NCI-H526 treated with DMSO at 0.1 percent for 48 hours (cell line): ENCODE data around the gene BRD3.
"Not testable (repeated sequence)": the region's sequence is repeated elsewhere in the genome, so short reads cannot be mapped to it uniquely, and the experiment has no call there.

ENCODE experiments used
- DNase-seq: peaks from one replicate; lab custom pipeline; 2025; lab: John Stamatoyannopoulos, UW

Gene BRD3

DNA sequence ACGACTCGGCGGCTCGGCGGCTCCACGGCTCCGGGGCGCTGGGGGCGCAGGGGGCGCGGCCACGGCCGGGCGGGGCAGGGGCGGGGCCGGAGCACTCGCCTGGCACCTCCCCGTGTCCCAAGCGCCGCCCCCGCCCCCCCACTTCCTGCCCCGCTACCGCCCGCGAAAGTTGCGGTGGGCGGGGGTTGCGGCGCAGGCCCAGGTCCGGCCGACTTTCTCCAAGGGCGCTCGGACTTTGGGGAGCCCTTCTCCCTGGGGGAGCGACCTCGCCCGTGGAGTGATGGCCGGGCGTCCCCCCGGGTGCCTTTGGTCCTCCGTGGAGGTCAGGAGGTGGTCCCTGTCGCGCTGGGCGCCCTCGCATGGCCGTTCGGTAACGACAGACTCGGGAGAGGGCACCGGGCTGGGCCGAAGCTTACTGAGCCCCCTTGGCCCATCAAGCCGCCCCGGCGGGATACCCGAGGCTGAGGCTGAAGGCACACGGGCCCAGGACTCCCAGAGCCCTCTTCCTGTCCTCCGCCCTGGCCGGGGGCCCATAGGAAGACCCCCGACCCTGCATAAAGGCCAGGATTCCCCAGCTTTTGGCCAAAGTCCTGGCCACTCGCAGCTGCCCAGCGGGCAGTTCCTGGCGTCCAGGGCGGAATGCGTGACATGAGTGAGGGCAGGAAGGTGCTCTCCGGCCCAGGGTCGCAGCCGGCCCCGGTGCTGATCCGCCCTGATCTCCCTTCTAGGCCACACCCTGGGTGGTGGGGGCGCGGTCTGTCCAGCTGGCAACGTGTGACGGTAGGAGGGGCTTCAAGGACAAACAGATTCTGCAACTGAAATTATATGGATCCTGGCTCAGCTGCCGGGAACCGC, 74.8 kb downstream of the BRD3 start:
- peak; percentile 26 for DNase-seq

DNA sequence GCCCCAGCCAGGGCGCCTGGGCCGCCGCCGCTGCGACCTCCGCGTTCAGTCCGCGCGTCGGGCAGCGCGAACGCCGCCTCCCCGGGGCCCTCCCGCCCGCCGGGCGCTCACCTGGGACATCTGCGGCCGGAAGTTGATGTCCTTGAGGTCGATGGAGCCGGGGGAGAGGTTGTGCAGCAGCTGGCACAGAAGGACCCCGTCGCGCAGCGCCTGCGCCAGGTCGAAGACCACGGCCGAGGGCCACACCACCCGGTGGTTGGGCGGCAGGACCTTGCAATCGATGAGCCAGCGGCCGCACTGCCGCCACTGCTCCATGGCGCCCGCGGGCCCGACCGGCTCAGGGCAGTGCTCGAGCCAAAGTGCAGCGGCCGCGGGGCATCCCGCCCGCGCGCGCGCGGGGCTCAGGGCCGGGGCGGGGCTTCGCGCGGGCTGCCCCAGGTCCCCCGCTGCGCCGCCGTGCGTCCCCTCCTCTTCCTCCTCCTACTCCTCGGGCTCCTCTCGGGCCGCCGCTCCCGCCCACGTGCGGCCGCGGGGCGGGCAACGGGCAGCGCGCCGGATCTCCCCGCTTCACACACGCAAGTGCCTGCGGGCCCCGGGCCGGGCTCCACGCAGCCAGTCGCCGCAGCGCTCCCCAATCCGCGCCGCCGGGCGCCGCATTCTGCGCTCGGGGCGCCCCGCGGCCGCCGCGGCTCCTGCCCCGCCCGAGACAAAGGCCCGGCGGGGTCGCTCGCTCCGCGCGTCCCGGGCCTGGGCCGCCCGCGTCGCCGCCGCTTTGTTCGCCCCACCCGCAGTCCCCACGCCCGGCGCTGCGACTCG, 75.7 kb downstream of the BRD3 start, which contains the start of gene VAV2:
TSS of gene VAV2 (minus strand) at position 361 of the 816 bp plus-strand sequence. CDS start at position 315, 46 bp downstream.
- no peak for DNase-seq

DNA sequence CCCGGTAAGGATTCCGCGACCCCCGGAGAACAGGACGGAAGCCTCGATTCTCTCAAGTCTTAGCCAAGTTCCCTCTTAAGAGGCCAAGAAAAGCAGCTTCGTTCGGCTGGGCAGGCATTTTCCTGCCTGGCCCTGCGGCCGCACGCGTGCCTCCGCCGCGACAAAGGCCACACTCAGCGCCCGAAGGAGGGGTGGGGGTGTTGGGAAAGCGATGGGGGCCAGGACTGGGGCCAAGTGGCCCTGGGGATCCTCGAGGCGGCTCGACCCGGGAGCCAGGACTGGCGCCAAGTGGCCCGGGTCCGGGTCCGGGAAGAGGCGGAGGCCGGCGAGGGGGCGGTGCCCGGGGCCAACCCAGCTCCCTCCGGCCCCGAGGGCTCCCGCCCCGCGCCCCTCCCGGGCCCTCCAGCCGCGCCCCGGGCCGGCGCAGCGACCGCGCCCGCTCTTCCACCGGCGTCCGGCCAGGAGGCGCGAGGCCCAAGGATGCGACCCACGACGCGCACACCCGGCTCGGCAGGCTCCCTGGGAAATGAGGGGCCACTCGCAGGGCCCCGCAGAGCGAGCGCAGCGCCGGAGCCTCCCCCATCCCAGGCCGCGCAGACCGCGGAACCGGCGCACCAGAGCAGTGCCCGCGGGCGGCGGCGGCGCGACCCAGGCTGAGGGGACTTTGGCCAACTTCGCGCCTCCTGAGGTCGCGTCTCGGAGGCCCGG, 76.5 kb downstream of the BRD3 start:
- DNase-seq = no peak

DNA sequence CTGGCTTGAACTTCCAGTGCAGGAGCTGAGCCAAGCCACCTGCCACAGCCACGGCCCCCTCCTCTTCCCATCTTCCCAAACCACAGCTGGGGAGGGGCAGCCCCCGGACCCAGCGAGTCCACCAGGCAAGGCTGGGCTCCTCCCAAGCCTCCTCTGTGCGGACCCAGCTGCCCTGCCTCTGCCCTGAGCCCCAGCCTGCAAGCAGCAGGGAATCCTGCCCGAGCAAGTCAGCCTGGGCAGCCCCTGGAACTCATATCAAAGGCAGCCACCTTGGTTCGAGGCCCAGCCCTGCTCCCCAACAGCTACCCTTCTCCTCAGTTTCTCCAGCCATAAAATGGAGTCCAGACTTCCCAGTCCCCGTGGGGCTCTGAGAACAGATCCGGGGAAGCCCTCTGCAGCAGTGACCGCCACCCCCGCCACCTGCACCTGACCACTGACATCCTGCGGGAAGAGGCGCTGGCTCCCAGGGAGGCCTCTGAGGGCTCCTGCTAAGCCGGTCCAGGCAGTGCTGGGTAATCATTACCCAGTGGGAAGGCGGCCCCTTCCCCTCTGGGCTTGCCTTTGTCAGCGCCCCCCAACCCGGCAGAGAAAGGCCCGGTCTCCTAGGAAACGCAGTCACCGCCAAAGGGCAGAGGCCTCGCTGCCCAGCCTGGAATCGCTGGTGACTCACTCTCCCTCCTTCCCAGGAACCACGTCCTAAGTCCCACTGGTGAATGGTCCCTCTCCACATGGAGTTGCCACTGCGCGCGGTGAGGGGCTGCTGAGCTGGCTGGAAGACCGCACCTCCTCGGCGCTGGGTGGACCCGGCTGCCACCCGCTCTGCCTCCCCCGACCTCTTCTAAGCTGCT, 77.2 kb downstream of the BRD3 start:
- no peak for DNase-seq

DNA sequence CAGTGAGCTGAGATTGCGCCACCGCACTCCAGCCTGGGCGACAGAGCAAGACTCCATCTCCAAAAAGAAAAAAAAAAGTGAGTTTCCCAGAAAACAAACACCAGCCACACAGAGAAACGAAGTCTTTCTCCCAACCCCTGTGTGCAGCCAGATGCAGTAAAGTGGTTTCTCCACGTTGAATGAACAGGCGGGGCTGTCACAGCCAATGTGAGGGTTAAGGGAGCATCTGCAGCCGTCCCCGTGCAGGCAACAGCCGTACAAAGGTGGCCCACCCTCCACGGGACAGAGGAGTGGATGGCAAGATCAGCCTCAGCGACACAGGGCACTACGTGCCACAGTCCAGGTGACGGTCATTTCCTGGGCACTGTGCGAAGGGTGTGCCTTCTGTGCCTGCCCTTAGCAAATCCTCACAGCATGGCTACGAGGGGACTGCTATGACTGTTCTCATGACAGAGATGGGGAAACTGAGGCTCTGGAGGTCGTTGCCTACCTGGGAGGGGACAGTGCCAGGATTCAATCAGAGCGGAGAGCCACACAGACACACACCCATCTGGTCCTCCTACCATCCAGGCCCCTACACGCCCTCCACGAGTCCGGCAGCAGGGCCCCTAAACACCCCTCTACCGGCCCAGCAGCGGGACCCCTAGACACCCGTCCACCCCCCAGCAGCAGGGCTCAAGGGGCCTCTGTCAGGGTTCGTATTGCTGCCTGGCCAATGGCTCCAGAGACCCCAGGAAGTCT, 78.0 kb downstream of the BRD3 start:
- no peak for DNase-seq

DNA sequence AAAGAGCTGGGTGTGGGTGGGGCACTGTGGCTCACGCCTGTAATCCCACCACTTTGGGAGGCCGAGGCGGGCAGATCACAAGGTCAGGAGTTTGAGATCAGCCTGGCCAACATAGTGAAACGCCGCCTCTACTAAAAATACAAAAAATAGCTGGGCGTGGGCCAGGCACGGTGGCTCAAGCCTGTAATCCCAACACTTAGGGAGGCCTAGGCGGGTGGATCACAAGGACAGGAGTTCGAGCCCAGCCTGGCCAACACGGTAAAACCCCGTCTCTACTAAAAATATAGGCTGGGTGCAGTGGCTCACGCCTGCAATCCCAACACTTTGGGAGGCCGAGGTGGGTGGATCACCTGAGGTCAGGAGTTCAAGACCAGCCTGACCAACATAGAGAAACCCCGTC, 79.1 kb downstream of the BRD3 start:
- not testable (repeated sequence) for DNase-seq

DNA sequence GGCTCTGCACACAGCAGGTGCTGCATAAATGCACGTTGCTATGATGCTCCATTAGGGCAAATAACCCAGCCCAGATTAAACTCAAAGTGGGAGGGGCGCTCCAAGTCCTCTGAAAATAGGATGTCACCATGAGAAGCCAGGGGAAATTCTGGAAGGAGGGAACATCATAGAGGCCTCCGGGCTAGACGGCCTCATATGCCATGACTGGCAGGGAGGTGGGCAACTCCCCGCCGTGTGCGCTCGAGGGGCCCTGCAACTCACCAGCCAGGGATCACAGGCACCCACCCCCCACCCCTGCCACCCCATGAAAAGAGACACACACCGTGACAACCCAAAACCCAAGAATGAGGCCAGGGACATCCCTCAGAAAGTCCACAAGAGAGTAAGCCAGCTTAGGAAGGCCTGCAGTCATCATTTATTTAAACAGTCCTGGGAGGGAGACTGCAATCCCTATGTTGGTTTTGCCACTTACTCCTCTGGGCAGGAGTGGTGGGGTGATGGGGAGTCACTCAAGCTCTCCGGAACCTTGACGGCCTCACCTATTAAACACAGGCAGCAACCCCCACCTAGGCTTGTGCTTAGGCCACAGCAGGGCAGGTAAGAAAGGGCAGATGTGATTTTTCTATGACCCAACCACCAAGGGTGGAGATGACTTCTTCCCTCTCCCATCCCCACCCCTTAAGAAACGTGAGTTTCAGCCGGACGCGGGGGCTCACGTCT, 79.7 kb downstream of the BRD3 start:
- no peak for DNase-seq

DNA sequence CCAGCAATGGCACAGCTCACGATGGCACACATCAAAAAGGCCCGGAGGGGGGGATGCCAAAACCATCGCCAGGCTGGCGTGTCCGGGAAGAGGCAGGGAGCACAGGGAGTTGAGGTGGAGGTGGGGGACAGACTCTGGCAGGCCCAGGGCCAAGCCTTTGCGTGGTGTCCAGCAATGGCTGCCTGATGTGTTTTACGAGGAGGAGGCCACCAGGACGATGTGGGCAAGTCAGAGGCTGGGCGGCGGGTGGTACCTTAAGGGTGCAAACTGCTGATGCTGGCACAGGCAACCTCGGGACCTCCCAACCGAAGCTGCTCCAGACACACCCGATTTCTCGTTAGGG, 80.4 kb downstream of the BRD3 start:
- no peak for DNase-seq

DNA sequence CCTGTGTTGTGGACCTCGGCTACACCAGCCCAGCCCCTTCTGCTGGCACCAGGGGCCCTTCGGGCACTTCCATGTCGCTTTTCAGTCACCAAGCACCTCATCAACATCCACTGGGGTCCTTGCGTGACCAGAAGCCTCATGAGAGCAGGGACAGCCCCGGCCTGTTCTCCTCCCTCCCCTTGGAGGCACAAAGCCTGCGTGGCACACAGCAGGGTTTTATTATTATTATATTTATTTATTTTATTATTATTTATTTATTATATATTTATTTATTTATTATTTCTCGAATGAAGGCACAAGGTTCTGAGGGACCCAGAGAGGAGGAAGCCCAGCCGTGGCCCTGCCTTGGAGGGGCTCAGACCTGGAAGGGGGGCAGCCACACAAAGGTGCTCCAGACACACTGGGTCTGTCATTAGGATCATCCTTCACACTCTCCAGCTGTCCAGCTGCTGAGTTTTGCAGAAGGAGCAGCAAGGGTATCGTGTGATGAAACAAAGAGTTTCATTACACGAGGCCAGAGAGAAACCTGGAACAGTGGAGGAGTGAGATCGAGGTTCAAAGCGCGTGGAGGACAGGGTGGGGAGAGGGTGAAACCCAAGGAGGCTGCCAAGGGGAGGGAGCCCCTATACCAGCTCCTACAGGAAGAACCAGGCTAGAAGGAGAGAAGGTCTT, 80.9 kb downstream of the BRD3 start:
- no peak for DNase-seq

DNA sequence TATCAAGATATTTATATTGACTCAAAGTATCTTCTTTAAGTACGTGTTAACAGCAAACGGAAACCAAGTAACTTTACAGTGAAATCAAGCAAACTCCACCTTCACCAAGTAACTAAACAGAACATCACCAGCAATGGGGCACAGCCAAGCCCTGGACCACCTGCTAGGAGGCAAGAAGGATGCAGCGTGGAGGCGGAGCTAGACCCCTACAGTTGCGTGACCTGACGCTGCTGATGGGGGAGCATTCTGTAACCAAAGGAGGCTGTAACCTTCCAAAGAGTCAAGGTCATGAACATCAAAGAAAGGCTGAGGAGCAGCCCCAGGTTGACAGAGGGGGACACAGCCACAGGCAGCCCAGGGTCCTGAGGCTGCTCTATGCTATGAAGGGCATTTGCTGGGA, 81.8 kb downstream of the BRD3 start:
- DNase-seq = no peak

DNA sequence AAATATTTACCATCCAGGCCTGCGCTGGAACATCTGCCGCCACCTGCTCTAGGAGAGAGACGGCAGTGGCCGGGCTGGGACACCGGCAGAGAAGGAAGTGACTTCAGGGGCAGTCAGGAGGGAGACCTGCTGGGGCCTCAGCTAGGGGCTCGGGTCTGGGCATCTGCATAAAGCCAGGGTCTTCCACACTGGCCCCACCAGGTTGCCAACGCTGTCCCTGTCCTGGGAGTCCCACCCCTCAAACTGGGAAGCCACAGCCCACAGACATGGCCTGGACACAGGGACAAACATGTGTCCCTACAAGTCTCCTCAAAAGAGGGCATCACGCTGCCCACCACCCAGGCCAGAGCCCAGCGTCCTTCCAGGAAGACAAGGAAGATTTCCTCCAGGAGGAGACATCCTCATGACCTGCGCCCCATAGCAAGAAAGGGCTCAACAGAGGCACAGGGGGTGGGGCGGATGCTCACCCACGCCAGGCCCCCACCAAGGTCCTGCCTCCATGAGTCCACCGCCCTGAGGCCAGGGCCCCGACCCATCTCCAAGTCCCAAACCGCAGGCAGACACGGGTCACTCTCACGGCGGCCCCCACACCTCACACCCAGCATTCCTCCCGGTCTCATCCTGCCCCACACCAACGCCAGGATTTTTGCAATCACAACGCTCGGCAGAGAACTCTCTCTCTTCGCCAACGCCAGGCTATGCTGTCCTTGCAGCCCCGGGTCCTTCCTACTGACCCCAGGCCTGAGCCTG, 84.7 kb downstream of the BRD3 start:
- DNase-seq = no peak

DNA sequence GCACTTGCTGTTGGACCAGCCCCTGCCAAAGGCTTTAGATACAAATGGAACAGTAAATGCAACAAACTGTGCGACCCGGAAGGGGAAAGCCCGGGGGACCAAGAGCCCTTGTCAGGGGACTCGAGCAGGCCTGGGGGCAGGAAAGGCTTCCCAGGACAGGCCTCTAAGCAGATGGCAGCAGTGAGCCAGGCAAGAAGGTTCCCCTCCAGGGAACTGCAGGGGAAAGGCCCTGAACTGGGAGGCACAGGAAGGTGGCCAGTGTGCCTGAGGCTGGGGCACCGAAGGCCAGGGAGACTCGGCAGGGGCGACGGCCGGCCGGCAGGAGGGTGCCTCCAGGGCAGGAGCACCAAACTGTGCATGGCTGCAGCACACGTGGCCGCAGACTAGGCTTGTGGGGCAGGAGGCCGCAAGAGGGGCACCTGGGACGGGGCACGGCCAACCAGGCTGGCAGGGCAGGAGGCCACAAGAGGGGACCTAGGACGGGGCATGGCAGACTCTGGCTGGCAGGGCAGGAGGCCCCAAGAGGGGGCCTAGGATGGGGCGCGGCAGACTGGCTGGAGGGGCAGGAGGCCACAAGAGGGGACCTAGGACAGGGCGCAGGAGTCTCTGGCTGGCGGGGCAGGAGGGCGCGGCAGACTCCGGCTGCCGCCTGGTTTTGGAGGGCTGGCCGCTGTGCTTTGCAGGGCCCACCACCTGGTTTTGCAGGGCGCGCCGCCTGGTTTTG, 85.7 kb downstream of the BRD3 start:
- no peak for DNase-seq

DNA sequence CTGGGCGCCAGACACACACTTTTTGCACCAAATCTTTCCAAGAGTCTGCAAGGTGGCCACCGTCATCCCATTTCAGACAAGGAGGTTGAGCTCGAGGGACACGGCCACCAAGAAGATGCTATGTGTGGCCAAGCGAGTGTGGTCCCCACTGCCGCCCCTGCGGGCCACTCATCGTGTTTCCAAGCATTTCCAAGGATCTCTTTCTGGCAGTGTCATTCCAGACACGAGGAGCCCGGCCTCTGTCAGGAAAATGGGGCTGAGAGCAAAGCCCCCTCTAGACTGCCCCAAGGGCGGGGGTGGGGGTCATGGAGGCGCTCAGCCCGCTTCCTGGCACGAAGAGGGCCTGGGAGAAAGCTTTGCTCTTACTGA, 86.3 kb downstream of the BRD3 start:
- no peak for DNase-seq

DNA sequence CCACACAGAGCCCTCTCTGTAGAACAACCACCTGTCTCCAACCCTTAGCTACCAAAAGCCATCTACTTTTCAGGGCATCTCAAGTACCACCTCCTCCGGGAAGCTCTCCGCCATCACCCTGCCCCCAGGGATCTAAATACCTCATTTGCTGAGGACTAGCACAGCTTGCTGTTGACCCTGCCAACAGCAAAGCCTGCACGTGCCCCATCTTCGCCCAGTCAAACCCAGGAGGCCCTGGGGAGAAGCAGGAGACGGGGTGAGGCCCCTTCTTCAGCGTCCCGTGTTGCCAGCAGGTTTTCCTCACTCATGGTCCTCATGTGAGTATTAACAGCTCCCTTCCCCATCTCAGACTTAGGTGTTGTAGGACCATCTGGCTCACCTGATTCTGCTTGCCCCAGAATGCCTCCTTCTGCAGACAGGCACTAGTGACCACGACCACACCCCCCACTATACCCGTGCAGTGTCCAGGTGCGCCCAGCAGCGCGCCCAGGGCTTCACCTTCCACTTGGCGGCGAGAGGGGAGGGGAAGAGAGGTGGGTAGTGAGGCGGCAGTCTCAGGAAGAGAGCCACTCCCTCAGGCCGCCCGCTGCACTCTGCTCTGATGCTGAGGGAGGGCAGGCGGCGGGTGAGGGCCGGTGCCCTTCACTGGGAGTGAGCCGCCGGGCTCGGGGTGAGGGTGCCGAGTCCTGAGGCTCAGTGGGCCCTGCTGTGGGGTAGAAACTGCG, 86.8 kb downstream of the BRD3 start:
- no peak for DNase-seq
